PC-9 (cell line): ENCODE results near the gene CCDC146.

Source experiments
- CTCF ChIP-seq: fragments of 200-600 bp; sonication (generic); conservative IDR thresholded peaks from 2 replicates; pipeline ENCODE4 v1.6.1; 2017; ENCODE audit warnings: mixed run types, antibody characterized with exemption, mild to moderate bottlenecking, moderate library complexity
- EZH2 ChIP-seq: fragments of 200-600 bp; sonication (generic); IDR thresholded peaks from 2 replicates; pipeline ENCODE4 v1.8.0; 2017; ENCODE audit warnings: antibody characterized with exemption, low read depth

DNA sequence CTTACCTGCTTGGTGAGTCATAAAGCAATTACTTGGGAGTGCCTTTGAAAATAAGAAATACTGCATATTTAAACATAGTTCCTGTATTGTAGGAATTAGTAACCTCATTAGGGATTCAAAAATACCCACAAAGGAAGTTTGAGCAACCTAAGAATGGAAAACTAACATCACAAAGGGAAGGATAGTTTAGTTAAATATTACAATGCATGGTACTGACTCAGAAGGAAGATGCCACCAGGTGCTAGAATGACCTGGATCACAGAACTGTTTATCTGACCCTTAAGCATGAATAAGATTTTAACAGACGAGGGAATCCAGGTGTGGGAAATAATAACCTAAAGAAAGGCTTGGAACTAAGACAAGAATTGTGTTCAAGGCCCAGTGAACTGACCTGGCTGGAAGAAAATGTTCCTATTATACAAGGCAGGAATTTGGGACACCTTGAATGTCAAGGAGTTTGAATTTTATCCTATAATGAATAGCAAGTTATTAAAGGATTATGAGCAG is 187.4 kb downstream of the CCDC146 start:
- TF ChIP-seq EZH2 (no peak), CTCF (no peak)
